ENCODE results near the gene KCTD2. TPM values are rescaled to one million over a fixed set of nuclear protein-coding genes. Genes with fewer than 3 reads are reported as not detected.

Gene KCTD2
- total and polyA plus RNA-seq, 8 donors = 9.9 to 25.8 (median 12.3) TPM

- no peak overlapping the region for H3K27ac ChIP-seq
- intact Hi-C loops (cut with DNase I; ENCODE audit: low total_unique reads) = no loop called here
- H3K9me3 ChIP-seq = no peaks in the 10 kb centered on the region
- TF ChIP-seq POLR2A (IDR thresholded peaks at IDR 0.05) (no peak), EP300 (IDR thresholded peaks at IDR 0.05) (no peak), CTCF (IDR thresholded peaks at IDR 0.05) (no peak), POLR2AphosphoS5 (IDR thresholded peaks at IDR 0.05) (no peak)
- 68 to 89% (median 76%) methylated on average over 2 of the region's 2 CpGs for WGBS, 5 donors
- H3K4me3 ChIP-seq = no peak overlapping the region
- DNase-seq = no peak
- peaks cover 13 to 25% (median 17%) of the 10 kb centered on the region in 4 donors for H3K4me1 ChIP-seq
- peaks cover 21 to 77% (median 73%) of the 10 kb centered on the region in 4 donors for H3K36me3 ChIP-seq
- H3K27me3 ChIP-seq = no peaks in the 10 kb centered on the region
These were observed 4.9 kb downstream of the KCTD2 start for GRCh38 chr17:75051941-75052340.

- no peaks in the 10 kb centered on the region for H3K27me3 ChIP-seq
- peak in 1 of 2 donors; percentile 75 for DNase-seq
- peaks cover 36 to 94% (median 85%) of the 10 kb centered on the region in 4 donors for H3K36me3 ChIP-seq
- H3K27ac ChIP-seq = peak overlapping the region; percentile 1 to 74 (median 70)
- H3K4me1 ChIP-seq = peaks cover 0 to 13% (median 11%) of the 10 kb centered on the region in 4 donors
- no peak overlapping the region for H3K4me3 ChIP-seq
- TF ChIP-seq POLR2A (IDR thresholded peaks at IDR 0.05) = no peak
- no peak for TF ChIP-seq EP300 (IDR thresholded peaks at IDR 0.05)
- peak in 1 of 3 donors; percentile 39 for TF ChIP-seq POLR2AphosphoS5 (IDR thresholded peaks at IDR 0.05)
- TF ChIP-seq CTCF (IDR thresholded peaks at IDR 0.05) = peak in 1 of 7 experiments; percentile 13
- WGBS, 5 donors = 65 to 70% (median 69%) methylated on average over 25 of the region's 25 CpGs
- H3K9me3 ChIP-seq = no peaks in the 10 kb centered on the region
- intact Hi-C loops (cut with DNase I; ENCODE audit: low total_unique reads) = no loop called here
These were observed 12.6 kb downstream of the KCTD2 start for GRCh38 chr17:75059369-75060345.

- Histone ChIP-seq H3K9me3 (no peaks in the 10 kb centered on the region), H3K36me3 (peaks cover 35 to 94% (median 84%) of the 10 kb centered on the region in 4 donors), H3K4me3 (no peak overlapping the region), H3K4me1 (peaks cover 0 to 13% (median 11%) of the 10 kb centered on the region in 4 donors), H3K27me3 (no peaks in the 10 kb centered on the region), H3K27ac (peak overlapping the region; percentile 28 to 74 (median 70))
- DNase-seq = no peak
- 90 to 95% (median 92%) methylated on average over 26 of the region's 26 CpGs for WGBS, 5 donors
- no peak for TF ChIP-seq POLR2AphosphoS5 (IDR thresholded peaks at IDR 0.05)
- no peak for TF ChIP-seq EP300 (IDR thresholded peaks at IDR 0.05)
- TF ChIP-seq CTCF (IDR thresholded peaks at IDR 0.05) = no peak
- no peak for TF ChIP-seq POLR2A (IDR thresholded peaks at IDR 0.05)
- intact Hi-C loops (cut with DNase I; ENCODE audit: low total_unique reads) = no loop called here
These were observed 13.5 kb downstream of the KCTD2 start for GRCh38 chr17:75060434-75061054.

GRCh38 chr17:75061055-75061438, 14.0 kb downstream of the KCTD2 start:
- intact Hi-C loops (cut with DNase I; ENCODE audit: low total_unique reads) = no loop called here
- no peak for DNase-seq
- Histone ChIP-seq H3K36me3 (peaks cover 33 to 90% (median 80%) of the 10 kb centered on the region in 4 donors), H3K9me3 (no peaks in the 10 kb centered on the region), H3K27me3 (no peaks in the 10 kb centered on the region), H3K4me1 (peaks cover 0 to 13% (median 11%) of the 10 kb centered on the region in 4 donors), H3K4me3 (no peak overlapping the region), H3K27ac (peak overlapping the region in 3 of 5 donors; percentile 70 to 74 (median 74))
- WGBS, 5 donors = 93 to 99% (median 95%) methylated on average over 10 of the region's 10 CpGs
- TF ChIP-seq CTCF (IDR thresholded peaks at IDR 0.05) (no peak), POLR2A (IDR thresholded peaks at IDR 0.05) (no peak), EP300 (IDR thresholded peaks at IDR 0.05) (no peak), POLR2AphosphoS5 (IDR thresholded peaks at IDR 0.05) (no peak)

Data from stomach (tissue), 9 donors.